SK-N-SH treated with all-trans-retinoic acid at 6 μM for 48 hours (cell line): Measurements from ENCODE around the gene TSKU.

Experiments used
- PATZ1 ChIP-seq: fragments of 250-450 bp; sonication (Bioruptor Pico); IDR thresholded peaks from 2 replicates; pipeline ENCODE4 v1.8.0; 2020; ENCODE audit warnings: mild to moderate bottlenecking, moderate library complexity, borderline replicate concordance
- POU6F1 ChIP-seq: fragments of 250-450 bp; sonication (Bioruptor Pico); IDR thresholded peaks from 2 replicates; pipeline ENCODE4 v1.8.0; 2021; ENCODE audit warnings: low read depth, mild to moderate bottlenecking, moderate library complexity, borderline replicate concordance
- RARB ChIP-seq: fragments of 250-450 bp; sonication (Bioruptor Pico); IDR thresholded peaks from 2 replicates; pipeline ENCODE4 v1.8.0; 2021; ENCODE audit warnings: mild to moderate bottlenecking, moderate library complexity
- TSHZ2 ChIP-seq: fragments of 250-450 bp; sonication (Bioruptor Pico); IDR thresholded peaks from 2 replicates; pipeline ENCODE4 v1.5.0; 2020; ENCODE audit warnings: mild to moderate bottlenecking, moderate library complexity

- TF ChIP-seq TSHZ2 (CRISPR knock-in tag) (no peak), POU6F1 (CRISPR knock-in tag) (no peak), RARB (CRISPR knock-in tag) (no peak), PATZ1 (CRISPR knock-in tag) (no peak)
Observed at GRCh38 chr11:76845069-76845468, 61.9 kb downstream of the TSKU start.
